IMR-90 (cell line): ENCODE data around the gene HBM. TPM values are rescaled to one million over a fixed set of nuclear protein-coding genes. Genes with fewer than 3 reads are reported as not detected.

Experiments used
- ATAC-seq: fragments of 200-7000 bp; cut with Tn5 transposase; 2 replicates; pipeline ENCODE4 v1.9.1; 2020; ENCODE audit warnings: low read depth, mild to moderate bottlenecking, moderate library complexity
- BruUV-seq: library from RNA; stranded (reverse); fragments of 400-500 nt; replicated peaks from 2 replicates; lab custom pipeline; 2021; lab: Mats Ljungman, UMichigan
- CTCF ChIA-PET: fragments of 300-600 bp; formaldehyde crosslinking; extraction: SDS; loops from one replicate; lab custom pipeline; 2021; ENCODE audit warnings: antibody characterized with exemption; lab: Yijun Ruan, JAX
- POLR2A ChIA-PET: fragments of 300-600 bp; sonication (Branson Sonifier 250); formaldehyde crosslinking; loops from one replicate; lab custom pipeline; 2022; ENCODE audit warnings: antibody characterized with exemption; ENCODE audit not compliant: unreplicated experiment; lab: Charles Lee
- DNase-seq: peaks from one replicate; pipeline ENCODE4 v3.0.0; 2013
- H2AFZ ChIP-seq: replicated peaks from 2 replicates; pipeline ENCODE3; 2013; ENCODE audit warnings: low read length, mild to moderate bottlenecking; ENCODE audit not compliant: poor library complexity
- H2AK5ac ChIP-seq: 2 replicates; pipeline ENCODE4 v1.6.1; 2013; ENCODE audit warnings: low read depth, low read length, inconsistent platforms
- H2AK9ac ChIP-seq: replicated peaks from 2 replicates; pipeline ENCODE3; 2013; ENCODE audit warnings: mild to moderate bottlenecking, low read depth, low read length, moderate library complexity; ENCODE audit not compliant: poor library complexity
- H2BK120ac ChIP-seq: 2 replicates; pipeline ENCODE4 v1.6.1; 2013; ENCODE audit warnings: low read depth, low read length, inconsistent platforms
- H2BK15ac ChIP-seq: 3 replicates; pipeline ENCODE4 v1.6.1; 2013; ENCODE audit warnings: low read depth, low read length, inconsistent platforms
- H2BK20ac ChIP-seq: 2 replicates; pipeline ENCODE4 v1.6.1; 2013; ENCODE audit warnings: low read depth, mild to moderate bottlenecking, inconsistent platforms, low read length, moderate library complexity
- H2BK5ac ChIP-seq: 2 replicates; pipeline ENCODE4 v1.6.1; 2013; ENCODE audit warnings: mild to moderate bottlenecking, low read depth, low read length, inconsistent platforms; ENCODE audit not compliant: poor library complexity, severe bottlenecking
- H3K14ac ChIP-seq: replicated peaks from 2 replicates; pipeline ENCODE4 v1.6.1; 2013; ENCODE audit warnings: low read depth, low read length, inconsistent platforms
- H3K18ac ChIP-seq: 2 replicates; pipeline ENCODE4 v1.6.1; 2013; ENCODE audit warnings: low read depth, low read length, control low read depth
- H3K23ac ChIP-seq: 2 replicates; pipeline ENCODE4 v1.6.1; 2013; ENCODE audit warnings: low read depth, low read length, inconsistent platforms
- H3K27ac ChIP-seq: 2 replicates; pipeline ENCODE4 v1.5.1; 2013; ENCODE audit warnings: mild to moderate bottlenecking, control low read depth, low read length; ENCODE audit not compliant: insufficient read depth
- H3K27me3 ChIP-seq: 2 replicates; pipeline ENCODE4 v1.6.1; 2013; ENCODE audit warnings: low read length; ENCODE audit not compliant: control insufficient read depth, insufficient read depth
- H3K36me3 ChIP-seq: 2 replicates; pipeline ENCODE4 v1.6.1; 2013; ENCODE audit warnings: low read length, mixed read lengths; ENCODE audit not compliant: control insufficient read depth, insufficient read depth
- H3K4ac ChIP-seq: 2 replicates; pipeline ENCODE4 v1.6.1; 2013; ENCODE audit warnings: low read depth, low read length, inconsistent platforms
- H3K4me1 ChIP-seq: 2 replicates; pipeline ENCODE4 v1.6.1; 2013; ENCODE audit warnings: low read length, mixed read lengths; ENCODE audit not compliant: control insufficient read depth, insufficient read depth
- H3K4me2 ChIP-seq: 2 replicates; pipeline ENCODE4 v1.6.1; 2013; ENCODE audit warnings: low read depth, mild to moderate bottlenecking, control low read depth, low read length, moderate library complexity
- H3K4me3 ChIP-seq: 2 replicates; pipeline ENCODE4 v1.5.1; 2013; ENCODE audit warnings: low read depth, mild to moderate bottlenecking, control low read depth, low read length, moderate library complexity; ENCODE audit not compliant: insufficient read depth
- H3K56ac ChIP-seq: 2 replicates; pipeline ENCODE4 v1.6.1; 2013; ENCODE audit warnings: low read length, inconsistent platforms; ENCODE audit not compliant: insufficient read depth; ENCODE audit errors: extremely low read depth
- H3K79me1 ChIP-seq, 2 experiments: 2 replicates each; pipeline ENCODE4 v1.6.1; 2013; ENCODE audit warnings: low read length in 2 of 2, inconsistent platforms in 1 of 2, low read depth in 1 of 2
- H3K9ac ChIP-seq: 2 replicates; pipeline ENCODE4 v1.6.1; 2013; ENCODE audit warnings: low read depth, low read length, control low read depth
- H3K9me1 ChIP-seq: 2 replicates; pipeline ENCODE4 v1.6.1; 2013; ENCODE audit warnings: low read length, inconsistent platforms; ENCODE audit not compliant: insufficient read depth
- H3K9me3 ChIP-seq: 2 replicates; pipeline ENCODE4 v1.6.1; 2013; ENCODE audit warnings: low read length; ENCODE audit not compliant: control insufficient read depth, insufficient read depth
- H4K20me1 ChIP-seq: 2 replicates; pipeline ENCODE4 v1.6.1; 2013; ENCODE audit warnings: low read length, inconsistent platforms; ENCODE audit not compliant: insufficient read depth
- H4K5ac ChIP-seq: 2 replicates; pipeline ENCODE4 v1.6.1; 2013; ENCODE audit warnings: mild to moderate bottlenecking, low read depth, low read length, control low read depth
- H4K8ac ChIP-seq, 2 experiments: 2 replicates each; pipeline ENCODE4 v1.6.1; 2013; ENCODE audit warnings: low read depth in 2 of 2, low read length in 2 of 2, control low read depth in 1 of 2, inconsistent platforms in 1 of 2
- H4K91ac ChIP-seq: 2 replicates; pipeline ENCODE4 v1.6.1; 2013; ENCODE audit warnings: low read depth, low read length, inconsistent platforms; ENCODE audit not compliant: insufficient read depth
- BHLHE40 ChIP-seq: fragments of 150-350 bp; IDR thresholded peaks from 2 replicates; pipeline ENCODE4 v1.6.1; 2016; ENCODE audit warnings: mild to moderate bottlenecking, low read depth, low read length
- CEBPB ChIP-seq: IDR thresholded peaks from 2 replicates; pipeline ENCODE4 v1.6.1; 2012; ENCODE audit warnings: low read depth, low read length, improper control_type of control experiment
- CHD1 ChIP-seq: IDR thresholded peaks from 2 replicates; pipeline ENCODE4 v1.6.1; 2012; ENCODE audit warnings: low read depth, low read length, improper control_type of control experiment
- ELK1 ChIP-seq: fragments of 150-350 bp; IDR thresholded peaks from 2 replicates; pipeline ENCODE4 v1.6.1; 2016; ENCODE audit warnings: low read depth, mild to moderate bottlenecking, low read length, moderate library complexity, borderline replicate concordance
- FOS ChIP-seq: fragments of 150-350 bp; IDR thresholded peaks from 2 replicates; pipeline ENCODE4 v1.6.1; 2016; ENCODE audit warnings: low read depth, low read length
- MAFK ChIP-seq: IDR thresholded peaks from 2 replicates; pipeline ENCODE4 v1.6.1; 2012; ENCODE audit warnings: low read depth, low read length, improper control_type of control experiment
- NFE2L2 ChIP-seq: fragments of 150-350 bp; IDR thresholded peaks from 2 replicates; pipeline ENCODE4 v1.6.1; 2016; ENCODE audit warnings: low read depth, mild to moderate bottlenecking, low read length
- RAD21 ChIP-seq: IDR thresholded peaks from 2 replicates; pipeline ENCODE4 v1.6.1; 2012; ENCODE audit warnings: low read length, improper control_type of control experiment
- SMC3 ChIP-seq: fragments of 150-350 bp; IDR thresholded peaks from 2 replicates; pipeline ENCODE4 v1.6.1; 2016; ENCODE audit warnings: low read depth, mild to moderate bottlenecking, antibody characterized with exemption, low read length, moderate library complexity
- WGBS, 2 experiments: methylation state at CpG; one replicate each; pipeline versions ENCODE4 v1.1.5 to v1.1.7; 2013; ENCODE audit warnings: missing lambda C conversion rate in 2 of 2; ENCODE audit not compliant: insufficient read length in 1 of 2; ENCODE audit errors: extremely low coverage in 2 of 2; 5-methylcytosine and 5-hydroxymethylcytosine counted together
- dilution Hi-C: fragments of 300-500 bp; cut with HindIII; formaldehyde crosslinking; loops from one replicate; pipeline ENCODE4 v1.14.3; 2018; ENCODE audit warnings: low sequenced_read_pairs; ENCODE audit not compliant: unreplicated experiment
- in situ Hi-C: fragments of 300-500 bp; cut with MboI; formaldehyde crosslinking; loops from 3 replicates; pipeline ENCODE4 v1.14.3; 2019; ENCODE audit warnings: low sequenced_read_pairs, inconsistent platforms, mixed read lengths
- intact Hi-C: fragments of 100-400 bp; cut with micrococcal nuclease; formaldehyde crosslinking; loops from 2 replicates; pipeline ENCODE4 v1.10.0; 2022
- polyA plus RNA-seq, 3 experiments: library from polyadenylated mRNA; depleted of rRNA; stranded (reverse); fragments of >200 nt; gene quantifications; 2 replicates each; pipeline ENCODE4 v1.2.3, GENCODE V29; 2012; ENCODE audit warnings: low replicate concordance in 1 of 3
- total RNA-seq: library from RNA; depleted of rRNA; stranded (reverse); fragments of >200 nt; gene quantifications from 2 replicates; pipeline ENCODE4 v1.2.3, GENCODE V29; 2012
- TF ChIP-seq, protein P1 (sequence below): fragments of 150-350 bp; IDR thresholded peaks from 2 replicates; pipeline ENCODE4 v1.6.1; 2017; ENCODE audit warnings: mild to moderate bottlenecking, antibody characterized with exemption, low read length, low read depth
- TF ChIP-seq, protein P2 (sequence below): conservative IDR thresholded peaks from 2 replicates; pipeline ENCODE4 v1.5.1; 2012; ENCODE audit warnings: mild to moderate bottlenecking, low read depth, low read length, improper control_type of control experiment

HBM gene
- total and polyA plus RNA-seq, 2 of the 4 experiments (the other 2 are of a cell fraction) = not detected

GRCh38 chr16:149024-149660 lies 16.6 kb upstream of the HBM start (continued):
- TF ChIP-seq SMC3 = no peak

GRCh38 chr16:152141-153128 lies 13.3 kb upstream of the HBM start, which contains the start of gene HBZ:
Gene HBZ (plus strand): TSS chr16:152644. CDS start chr16:152910, 266 bp downstream.
- Histone ChIP-seq H2AK9ac (no peak within 1 kb of the TSS), H3K36me3 (no peaks in the 10 kb centered on the region), H3K9me1 (peaks cover 6% of the 10 kb centered on the region; the same call in 1 of the 2 replicates), H3K9me3 (no peaks in the 10 kb centered on the region), H3K4me3 (no peak within 1 kb of the TSS), H3K56ac (no peak within 1 kb of the TSS), H2AFZ (no peak within 1 kb of the TSS), H3K4ac (no peak within 1 kb of the TSS), H2AK5ac (no peak within 1 kb of the TSS), H2BK5ac (no peak within 1 kb of the TSS), H3K27me3 (peaks cover 10% of the 10 kb centered on the region), H4K5ac (no peak within 1 kb of the TSS), H3K79me1 (no peaks in the 10 kb centered on the region), H4K8ac (no peak within 1 kb of the TSS), H2BK120ac (no peak within 1 kb of the TSS), H4K91ac (no peak within 1 kb of the TSS), H3K23ac (no peak within 1 kb of the TSS), H2BK15ac (no peak within 1 kb of the TSS), H2BK20ac (no peak within 1 kb of the TSS), H3K4me1 (peaks cover 8% of the 10 kb centered on the region; the same call in 1 of the 2 replicates), H3K14ac (no peak within 1 kb of the TSS), H3K18ac (no peak within 1 kb of the TSS), H4K20me1 (no peaks in the 10 kb centered on the region), H3K4me2 (no peak within 1 kb of the TSS), H3K27ac (no peak within 1 kb of the TSS), H3K9ac (no peak within 1 kb of the TSS)
- POLR2A ChIA-PET = no interaction called here
- CTCF ChIA-PET = no interaction called here
- WGBS, 2 experiments = 54% methylated on average over 4 of the region's 17 CpGs; no CpG with 5 or more reads in 1 of the 2 experiments
- dilution Hi-C loops (no loop called here), in situ Hi-C loops (no loop called here), intact Hi-C loops (no loop called here)
- no TSS peak for BruUV-seq
- ATAC-seq (no peak), DNase-seq (no peak)
- TF ChIP-seq MAFK = no peak
- TF ChIP-seq CEBPB = no peak
- TF ChIP-seq RAD21 = no peak
- TF ChIP-seq ELK1 = no peak
- no peak for TF ChIP-seq NFE2L2
- no peak for TF ChIP-seq FOS
- TF ChIP-seq BHLHE40 = no peak
- TF ChIP-seq, protein P1, sequence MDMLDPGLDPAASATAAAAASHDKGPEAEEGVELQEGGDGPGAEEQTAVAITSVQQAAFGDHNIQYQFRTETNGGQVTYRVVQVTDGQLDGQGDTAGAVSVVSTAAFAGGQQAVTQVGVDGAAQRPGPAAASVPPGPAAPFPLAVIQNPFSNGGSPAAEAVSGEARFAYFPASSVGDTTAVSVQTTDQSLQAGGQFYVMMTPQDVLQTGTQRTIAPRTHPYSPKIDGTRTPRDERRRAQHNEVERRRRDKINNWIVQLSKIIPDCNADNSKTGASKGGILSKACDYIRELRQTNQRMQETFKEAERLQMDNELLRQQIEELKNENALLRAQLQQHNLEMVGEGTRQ = no peak
- TF ChIP-seq, protein P2, sequence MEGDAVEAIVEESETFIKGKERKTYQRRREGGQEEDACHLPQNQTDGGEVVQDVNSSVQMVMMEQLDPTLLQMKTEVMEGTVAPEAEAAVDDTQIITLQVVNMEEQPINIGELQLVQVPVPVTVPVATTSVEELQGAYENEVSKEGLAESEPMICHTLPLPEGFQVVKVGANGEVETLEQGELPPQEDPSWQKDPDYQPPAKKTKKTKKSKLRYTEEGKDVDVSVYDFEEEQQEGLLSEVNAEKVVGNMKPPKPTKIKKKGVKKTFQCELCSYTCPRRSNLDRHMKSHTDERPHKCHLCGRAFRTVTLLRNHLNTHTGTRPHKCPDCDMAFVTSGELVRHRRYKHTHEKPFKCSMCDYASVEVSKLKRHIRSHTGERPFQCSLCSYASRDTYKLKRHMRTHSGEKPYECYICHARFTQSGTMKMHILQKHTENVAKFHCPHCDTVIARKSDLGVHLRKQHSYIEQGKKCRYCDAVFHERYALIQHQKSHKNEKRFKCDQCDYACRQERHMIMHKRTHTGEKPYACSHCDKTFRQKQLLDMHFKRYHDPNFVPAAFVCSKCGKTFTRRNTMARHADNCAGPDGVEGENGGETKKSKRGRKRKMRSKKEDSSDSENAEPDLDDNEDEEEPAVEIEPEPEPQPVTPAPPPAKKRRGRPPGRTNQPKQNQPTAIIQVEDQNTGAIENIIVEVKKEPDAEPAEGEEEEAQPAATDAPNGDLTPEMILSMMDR = no peak
- no peak for TF ChIP-seq CHD1
